Endometrial microvascular endothelial cells (primary cell): ENCODE measurements around the gene TAS1R3. TPM values are rescaled to one million over a fixed set of nuclear protein-coding genes. Genes with fewer than 3 reads are reported as not detected.

Experiments
- in situ Hi-C: cut with HindIII; loops from 2 replicates; pipeline ENCODE4 v1.10.0; 2017; ENCODE audit warnings: low sequenced_read_pairs, low pct_unique_long_range_greater_than_20kb; ENCODE audit errors: inconsistent ontology term
- total RNA-seq: library from RNA; depleted of rRNA; stranded (reverse); fragments of >200 nt; gene quantifications from one replicate; pipeline ENCODE4 v1.2.3, GENCODE V29; 2015; ENCODE audit errors: inconsistent ontology term

The TAS1R3 gene
- total RNA-seq, 1 donor from 2014 or later = under 0.01 TPM

DNA sequence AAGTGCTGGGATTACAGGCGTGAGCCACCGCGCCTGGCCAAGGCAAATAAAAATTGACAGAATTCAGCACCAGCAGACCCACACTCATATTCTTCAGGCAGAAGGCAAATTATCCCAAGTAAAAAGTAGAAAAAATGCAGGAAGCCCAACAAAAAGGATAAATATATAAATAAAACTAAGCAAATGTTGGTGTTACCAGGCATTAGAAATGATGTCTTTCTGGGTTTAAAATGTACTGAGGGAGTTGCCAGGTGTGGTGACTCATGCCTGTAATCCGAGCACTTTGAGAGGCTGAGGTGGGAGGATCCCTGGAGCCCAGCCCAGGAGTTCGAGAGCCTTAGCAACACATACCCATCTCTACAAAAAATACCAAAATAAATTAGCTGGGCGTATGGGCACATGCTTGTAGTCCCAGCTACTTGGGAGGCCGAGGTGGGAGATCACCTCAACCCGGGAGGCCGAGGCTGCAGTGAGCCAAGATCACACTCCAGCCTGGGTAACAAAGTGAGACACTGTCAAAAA lies 12.9 kb upstream of the TAS1R3 start:
- in situ Hi-C loops = no loop called here

DNA sequence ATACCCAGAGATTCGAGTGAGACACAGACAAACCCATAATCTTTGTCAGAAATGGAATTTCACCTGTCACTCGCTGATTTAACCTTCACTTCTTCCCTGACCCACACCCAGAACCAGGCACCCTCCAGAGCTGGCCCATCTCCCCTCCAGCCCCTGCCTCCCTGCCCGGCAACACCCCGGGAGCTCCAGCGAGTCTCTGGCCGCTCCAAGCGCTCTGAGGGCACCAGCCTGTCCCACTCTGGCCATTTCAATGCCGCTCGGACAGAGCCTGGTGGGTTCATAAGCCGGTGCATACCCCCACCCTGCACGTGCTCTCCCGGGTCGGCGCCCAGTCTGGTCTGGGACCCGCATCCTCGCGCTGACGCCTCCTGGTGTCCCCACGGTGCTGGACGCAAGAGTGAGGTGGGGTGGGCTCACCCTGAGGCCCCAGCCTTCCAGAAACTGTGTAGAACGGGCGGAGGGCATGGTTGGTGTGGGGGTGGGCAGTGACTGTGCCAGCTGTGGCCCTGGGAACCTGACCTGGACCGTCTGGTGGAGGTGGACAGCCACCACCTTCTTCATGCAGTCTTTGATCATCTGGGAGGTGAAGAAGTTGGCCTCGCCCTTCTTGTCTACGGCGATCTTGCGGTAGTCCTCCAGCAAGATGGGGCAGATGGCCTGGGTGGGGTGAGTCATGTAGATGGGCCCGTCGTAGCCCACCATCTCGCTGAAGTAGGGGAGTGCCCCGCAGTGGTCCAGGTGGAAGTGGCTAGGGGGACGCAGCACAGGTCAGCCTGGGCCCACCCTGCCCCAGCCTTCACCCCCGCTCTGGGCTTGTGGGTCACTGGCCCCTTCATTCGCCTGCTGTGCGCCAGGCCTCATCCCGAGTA lies 12.1 kb upstream of the TAS1R3 start:
- in situ Hi-C loops = no loop called here

DNA sequence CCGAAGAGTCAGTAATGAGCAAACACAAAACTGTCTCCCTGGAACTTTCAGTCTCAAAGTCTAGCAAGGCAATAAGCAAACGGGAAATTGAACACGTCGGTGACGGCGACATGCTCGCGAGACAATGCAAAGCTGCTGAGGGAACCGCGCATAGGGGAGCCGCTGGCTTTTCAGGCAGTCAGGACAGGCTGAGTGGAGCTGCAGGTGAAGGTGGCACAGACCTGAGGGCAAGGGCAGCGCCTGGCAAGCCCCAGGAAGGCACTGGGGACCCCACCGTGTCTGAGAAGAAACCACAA lies 11.5 kb upstream of the TAS1R3 start:
- in situ Hi-C loops = no loop called here

DNA sequence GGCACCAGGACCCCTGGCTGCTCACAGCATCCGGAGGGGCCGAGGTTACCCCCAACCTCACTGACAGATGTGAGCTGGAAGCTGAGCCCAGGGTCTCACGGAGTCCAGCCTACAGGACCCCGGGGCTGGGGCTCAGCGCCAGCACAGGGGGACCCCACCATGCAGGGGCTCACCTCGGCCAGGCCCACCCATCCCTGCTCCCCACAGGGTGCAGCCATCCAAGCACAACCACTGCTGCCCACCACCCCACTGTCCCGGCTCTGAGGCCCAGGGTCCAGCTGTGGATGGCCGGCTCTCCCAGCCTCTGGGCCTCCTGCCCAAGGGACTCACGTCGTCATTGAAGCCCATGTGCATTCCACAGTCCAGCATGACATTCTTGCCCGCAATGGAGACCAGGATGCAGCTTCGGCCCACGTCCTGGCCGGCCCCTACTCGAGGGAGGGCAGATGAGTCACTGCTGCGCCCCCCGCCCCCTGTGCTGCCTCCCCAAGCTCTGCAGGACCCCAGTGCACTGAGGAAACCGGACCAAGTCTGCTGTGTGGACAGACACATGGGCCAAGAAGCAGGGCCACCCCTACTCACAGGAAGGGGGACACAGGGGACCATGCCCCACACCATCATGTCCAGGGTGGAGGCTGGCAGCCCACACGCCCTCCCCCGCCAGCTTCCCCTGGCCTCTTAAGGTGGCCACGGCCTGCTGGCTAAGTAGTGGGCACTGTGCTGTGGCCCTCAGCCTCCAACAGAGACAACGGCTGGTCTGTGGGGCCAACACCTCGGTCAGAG lies 10.2 kb upstream of the TAS1R3 start:
- in situ Hi-C loops = no loop called here

DNA sequence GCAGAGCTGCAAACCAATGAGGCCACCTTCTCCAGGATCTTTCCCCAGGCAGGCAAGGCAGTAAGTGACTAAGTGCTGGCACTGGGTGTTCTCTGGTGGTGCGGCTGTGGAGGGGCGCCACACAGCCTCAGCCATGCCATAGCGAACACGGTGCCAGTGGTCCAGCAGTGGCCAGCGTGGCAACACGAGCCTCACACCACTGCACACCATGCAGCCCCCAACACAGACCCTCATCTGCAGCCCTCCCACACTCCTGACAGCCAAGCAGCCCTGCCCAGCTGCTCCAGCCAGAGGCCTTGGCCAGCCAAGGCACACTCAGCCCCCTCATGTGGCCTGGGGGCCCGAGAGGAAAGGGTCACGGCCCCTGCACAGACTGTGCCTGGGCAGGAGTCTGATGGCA lies 9.6 kb upstream of the TAS1R3 start:
- in situ Hi-C loops = no loop called here

DNA sequence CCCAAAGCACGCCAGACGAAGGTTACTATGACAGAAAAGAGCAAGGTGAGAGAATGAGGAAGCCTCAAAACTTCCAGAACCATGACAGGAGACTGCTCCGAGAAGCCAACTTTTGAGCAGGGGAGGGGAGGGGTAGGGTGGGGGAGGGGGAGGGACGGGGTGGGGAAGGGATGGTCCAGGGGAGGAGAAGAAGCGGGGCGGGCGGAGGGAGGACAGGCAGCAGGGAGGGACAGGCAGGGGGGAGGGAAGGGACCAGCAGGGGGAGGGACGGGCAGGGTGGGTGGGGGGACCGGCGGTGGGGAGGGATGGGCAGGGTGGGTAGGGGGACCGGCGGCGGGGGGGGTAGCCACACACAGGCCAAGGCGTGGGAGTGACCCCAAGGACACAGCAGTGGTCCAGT lies 8.7 kb upstream of the TAS1R3 start:
- in situ Hi-C loops = no loop called here

DNA sequence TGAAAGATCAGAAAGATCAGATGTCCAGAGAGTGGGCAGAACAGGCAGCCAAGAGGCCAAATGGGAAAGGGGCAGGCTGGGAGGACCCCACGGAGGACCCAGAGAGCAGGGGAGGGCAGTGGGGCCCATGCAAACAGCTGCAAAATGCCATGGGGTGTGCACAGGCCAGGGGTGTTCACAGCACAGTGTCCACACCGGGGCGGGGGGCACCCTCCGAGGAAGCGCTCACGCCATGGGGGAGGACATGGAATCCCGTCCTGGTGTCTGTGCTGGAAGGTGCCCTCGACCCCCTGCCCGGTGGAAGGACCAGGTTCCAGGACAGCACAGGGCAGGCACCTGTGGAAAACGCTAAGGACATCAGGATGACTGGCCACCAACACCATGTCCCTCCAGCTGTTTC lies 8.1 kb upstream of the TAS1R3 start:
- in situ Hi-C loops = no loop called here

DNA sequence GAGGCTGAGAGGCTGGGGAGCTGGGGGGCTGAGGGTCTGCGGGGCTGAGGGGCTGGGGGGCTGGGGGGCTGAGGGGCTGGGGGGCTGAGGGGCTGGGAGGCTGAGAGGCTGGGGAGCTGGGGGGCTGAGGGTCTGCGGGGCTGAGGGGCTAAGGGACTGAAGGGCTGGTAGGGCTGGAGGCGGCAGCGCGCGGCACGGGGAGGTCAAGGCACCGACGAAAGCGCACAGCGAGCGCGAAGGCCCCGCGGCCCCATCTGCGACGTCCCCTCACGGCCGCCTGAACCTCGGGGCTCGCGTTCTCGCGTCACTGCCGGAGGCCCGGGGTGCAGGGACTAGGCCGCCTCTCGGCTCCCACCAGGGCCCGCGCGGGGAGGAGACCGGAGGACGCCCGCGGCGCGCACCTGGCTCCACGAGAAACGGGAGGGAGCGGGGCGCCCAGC lies 7.0 kb upstream of the TAS1R3 start:
- in situ Hi-C loops = no loop called here

DNA sequence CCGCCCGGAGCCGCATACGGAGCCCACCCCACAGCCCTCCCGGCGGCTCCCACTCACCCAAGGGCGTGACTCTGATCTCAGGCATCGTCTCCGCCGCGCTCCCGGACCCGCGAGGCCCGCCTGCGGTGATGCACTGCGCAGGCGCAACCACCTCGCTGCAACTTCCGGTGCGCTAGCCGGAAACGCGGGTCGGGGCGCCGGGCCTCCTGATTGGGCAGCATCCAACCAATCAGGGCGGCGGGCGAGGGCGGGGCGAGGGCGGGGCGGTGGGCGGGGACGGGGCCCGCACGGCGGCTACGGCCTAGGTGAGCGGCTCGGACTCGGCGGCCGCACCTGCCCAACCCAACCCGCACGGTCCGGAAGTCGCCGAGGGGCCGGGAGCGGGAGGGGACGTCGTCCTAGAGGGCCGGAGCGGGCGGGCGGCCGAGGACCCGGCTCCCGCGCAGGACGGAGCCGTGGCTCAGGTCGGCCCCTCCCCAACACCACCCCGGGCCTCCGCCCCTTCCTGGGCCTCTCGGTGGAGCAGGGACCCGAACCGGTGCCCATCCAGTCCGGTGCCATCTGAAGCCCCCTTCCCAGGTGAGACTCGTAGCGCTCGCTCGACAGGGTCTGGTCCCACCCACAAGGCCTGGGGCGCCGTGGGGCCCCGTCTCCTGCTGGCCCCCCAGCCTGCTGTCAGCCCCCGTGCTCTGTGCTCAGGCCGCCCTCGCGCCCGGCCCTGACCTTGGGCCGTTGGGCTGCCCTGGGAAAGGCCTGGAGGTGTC lies 6.4 kb upstream of the TAS1R3 start, which contains the start of the genes CPTP and INTS11:
Gene CPTP, plus strand, starts transcription at position 279 of the 764 bp plus-strand sequence. CDS start 2,109 bp downstream, outside the sequence.
Gene INTS11, minus strand, starts transcription at position 137 of the 764 bp plus-strand sequence. Its CDS starts 52 bp downstream, at position 85.
- in situ Hi-C loops = no loop called here

DNA sequence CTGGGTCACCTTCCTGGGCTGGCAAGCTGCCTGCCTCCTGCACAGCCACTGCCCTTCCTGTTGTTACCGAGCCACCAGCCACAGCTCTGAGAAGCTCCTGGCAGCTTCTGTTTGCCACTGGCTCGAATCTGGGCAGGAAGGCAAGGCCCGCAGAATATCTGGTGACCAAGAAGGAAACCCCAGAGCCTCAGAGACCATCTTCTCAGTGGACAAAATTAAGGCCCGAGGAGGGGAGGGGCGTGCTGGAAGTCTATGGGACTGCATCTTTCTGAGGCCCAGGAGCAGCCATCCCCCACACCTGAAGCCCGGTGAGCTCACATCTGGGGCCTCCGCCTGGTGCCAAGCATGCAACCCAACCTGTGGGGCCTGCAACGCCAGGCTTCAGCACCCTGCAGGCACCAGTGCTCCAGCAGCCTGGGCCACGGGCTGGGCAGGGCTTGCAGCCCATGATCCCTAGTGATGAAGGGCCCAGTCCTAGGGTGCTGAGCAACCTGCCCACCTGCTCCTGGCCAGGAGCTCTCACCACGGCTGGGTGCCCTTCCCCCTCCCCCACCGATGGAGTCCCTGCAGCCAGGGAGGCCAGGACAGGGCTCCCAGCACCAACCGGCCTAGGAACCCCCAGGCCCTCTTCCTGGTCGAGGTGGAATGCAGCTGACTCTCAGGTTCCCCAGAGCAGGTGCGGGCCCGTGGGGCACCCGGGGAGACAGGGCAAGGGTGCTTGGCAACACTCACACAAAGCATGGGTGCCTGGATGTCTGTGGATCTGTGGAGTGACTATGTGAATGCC lies 5.6 kb upstream of the TAS1R3 start:
- in situ Hi-C loops = no loop called here

DNA sequence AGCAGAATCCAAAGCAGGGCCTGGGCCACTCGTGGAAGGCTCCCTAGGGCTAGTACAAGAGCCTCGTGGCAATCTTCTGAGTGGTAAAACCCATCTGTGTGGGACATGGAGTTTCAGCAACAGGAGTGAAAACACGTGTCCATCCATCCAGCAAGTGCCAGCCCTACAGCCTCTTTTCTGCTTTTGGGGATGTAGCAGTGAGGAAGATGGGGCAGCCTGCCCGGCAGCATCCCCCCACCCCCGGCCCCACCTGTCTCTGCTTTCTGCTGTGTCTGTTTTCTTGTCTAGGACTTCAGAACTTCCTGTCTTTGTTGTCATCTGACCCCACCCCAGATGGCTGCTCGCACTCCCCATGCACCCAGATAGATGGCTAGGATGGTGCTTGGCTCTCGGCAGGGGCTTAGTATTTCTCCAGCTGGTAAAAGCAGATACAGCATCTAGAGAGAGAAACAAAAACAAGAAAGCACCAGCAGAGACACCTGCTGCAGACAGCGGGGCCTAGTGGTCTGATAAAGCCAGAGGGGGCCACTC lies 4.9 kb upstream of the TAS1R3 start:
- in situ Hi-C loops = no loop called here

DNA sequence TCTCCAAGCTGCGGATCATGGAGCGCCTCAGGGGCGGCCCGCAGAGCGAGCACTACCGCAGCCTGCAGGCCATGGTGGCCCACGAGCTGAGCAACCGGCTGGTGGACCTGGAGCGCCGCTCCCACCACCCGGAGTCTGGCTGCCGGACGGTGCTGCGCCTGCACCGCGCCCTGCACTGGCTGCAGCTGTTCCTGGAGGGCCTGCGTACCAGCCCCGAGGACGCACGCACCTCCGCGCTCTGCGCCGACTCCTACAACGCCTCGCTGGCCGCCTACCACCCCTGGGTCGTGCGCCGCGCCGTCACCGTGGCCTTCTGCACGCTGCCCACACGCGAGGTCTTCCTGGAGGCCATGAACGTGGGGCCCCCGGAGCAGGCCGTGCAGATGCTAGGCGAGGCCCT lies 3.8 kb upstream of the TAS1R3 start:
- in situ Hi-C loops = no loop called here

DNA sequence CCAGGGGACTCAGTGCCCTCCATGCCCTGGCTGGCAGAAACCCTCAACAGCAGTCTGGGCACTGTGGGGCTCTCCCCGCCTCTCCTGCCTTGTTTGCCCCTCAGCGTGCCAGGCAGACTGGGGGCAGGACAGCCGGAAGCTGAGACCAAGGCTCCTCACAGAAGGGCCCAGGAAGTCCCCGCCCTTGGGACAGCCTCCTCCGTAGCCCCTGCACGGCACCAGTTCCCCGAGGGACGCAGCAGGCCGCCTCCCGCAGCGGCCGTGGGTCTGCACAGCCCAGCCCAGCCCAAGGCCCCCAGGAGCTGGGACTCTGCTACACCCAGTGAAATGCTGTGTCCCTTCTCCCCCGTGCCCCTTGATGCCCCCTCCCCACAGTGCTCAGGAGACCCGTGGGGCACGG lies 2.8 kb upstream of the TAS1R3 start:
- in situ Hi-C loops = no loop called here

DNA sequence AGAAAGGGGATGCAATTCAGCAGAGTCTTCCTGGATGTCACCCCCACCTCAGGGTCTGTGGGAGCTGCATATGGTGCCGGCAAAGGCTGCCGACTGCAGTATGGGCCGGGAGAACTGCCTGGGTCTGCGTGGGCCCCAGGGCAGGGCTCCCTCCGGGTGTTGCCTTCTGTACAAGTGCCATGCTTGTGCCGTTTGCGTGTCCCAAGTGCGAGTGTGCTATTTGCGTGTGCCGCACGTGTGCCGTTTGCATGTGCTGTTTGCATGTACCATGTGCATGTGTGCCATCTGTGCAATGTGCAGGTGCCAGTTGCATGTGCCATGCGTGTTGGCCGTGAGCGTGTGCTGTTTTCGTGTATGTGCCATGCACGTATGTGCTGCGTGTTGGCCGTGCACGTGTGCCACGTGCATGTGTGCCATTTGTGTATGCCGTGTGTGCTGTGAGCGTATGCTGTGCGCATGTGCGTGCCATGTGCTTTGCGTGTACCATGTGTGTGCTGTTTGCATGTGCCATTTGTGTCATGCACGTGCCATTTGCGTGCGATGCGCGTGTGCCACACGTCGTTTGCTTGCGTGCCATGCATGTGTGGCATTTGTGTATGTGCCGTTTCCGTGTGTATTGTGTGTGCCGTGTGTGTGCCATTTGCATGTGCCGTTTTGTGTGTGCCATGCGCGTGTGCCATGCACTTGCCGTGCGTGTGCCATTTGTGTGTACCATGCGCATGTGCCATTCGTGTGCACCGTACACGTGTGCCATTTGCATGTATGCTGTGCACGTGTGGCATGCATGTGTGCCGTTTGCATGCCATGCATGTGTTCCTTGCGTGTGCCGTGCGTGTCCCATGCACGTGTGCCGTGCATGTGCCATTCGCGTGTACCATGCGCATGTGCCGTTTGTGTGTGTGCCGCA lies 1.5 kb upstream of the TAS1R3 start:
- in situ Hi-C loops = no loop called here

DNA sequence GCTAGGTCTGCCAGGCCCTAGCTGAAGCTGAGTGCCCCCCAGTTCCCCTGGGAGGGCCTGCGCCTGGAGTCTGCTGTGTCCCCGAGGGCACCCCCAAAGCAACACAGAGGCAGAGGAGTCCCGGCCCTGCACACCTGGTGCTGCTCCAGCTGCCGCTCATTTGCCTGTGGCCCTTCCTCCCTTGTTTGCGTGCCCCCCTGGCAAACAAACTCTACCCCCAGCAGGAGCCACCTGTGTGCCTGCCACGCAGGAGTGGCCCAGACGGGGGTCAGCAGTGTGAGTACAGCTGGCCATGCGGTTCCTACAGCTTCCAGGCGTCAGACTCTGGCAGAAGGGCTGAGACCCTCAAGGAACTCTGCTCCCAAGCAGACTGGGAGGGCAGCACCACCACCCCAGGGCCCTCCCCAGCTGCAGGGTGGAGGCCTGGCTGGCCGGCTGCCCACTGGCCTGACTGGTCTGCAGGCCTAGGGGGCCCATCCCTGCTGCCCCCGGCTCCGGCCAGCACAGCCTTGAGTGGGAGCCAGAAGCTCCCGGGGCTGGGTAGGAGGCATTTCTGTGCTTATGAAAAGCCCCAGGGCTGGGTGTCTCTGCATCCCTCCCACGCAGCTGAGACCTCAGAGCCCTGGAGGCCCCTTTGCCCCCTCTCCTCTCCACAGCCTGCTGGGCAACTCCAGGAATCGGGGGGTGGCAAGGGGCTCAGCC lies 563 bp upstream of the TAS1R3 start:
- in situ Hi-C loops = no loop called here

DNA sequence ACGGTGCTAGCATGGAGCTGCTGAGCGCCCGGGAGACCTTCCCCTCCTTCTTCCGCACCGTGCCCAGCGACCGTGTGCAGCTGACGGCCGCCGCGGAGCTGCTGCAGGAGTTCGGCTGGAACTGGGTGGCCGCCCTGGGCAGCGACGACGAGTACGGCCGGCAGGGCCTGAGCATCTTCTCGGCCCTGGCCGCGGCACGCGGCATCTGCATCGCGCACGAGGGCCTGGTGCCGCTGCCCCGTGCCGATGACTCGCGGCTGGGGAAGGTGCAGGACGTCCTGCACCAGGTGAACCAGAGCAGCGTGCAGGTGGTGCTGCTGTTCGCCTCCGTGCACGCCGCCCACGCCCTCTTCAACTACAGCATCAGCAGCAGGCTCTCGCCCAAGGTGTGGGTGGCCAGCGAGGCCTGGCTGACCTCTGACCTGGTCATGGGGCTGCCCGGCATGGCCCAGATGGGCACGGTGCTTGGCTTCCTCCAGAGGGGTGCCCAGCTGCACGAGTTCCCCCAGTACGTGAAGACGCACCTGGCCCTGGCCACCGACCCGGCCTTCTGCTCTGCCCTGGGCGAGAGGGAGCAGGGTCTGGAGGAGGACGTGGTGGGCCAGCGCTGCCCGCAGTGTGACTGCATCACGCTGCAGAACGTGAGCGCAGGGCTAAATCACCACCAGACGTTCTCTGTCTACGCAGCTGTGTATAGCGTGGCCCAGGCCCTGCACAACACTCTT lies 1.1 kb downstream of the TAS1R3 start:
- in situ Hi-C loops = no loop called here
